PC-9 (cell line): ENCODE results near the gene IGF2BP2.

ENCODE experiments used
- CTCF ChIP-seq: fragments of 200-600 bp; sonication (generic); conservative IDR thresholded peaks from 2 replicates; pipeline ENCODE4 v1.6.1; 2017; ENCODE audit warnings: mixed run types, antibody characterized with exemption, mild to moderate bottlenecking, moderate library complexity
- EZH2 ChIP-seq: fragments of 200-600 bp; sonication (generic); IDR thresholded peaks from 2 replicates; pipeline ENCODE4 v1.8.0; 2017; ENCODE audit warnings: antibody characterized with exemption, low read depth

GRCh38 chr3:185866995-185867394, 42.2 kb upstream of the IGF2BP2 start:
- TF ChIP-seq CTCF: no peak
- no peak for TF ChIP-seq EZH2
